Uterus (tissue), 2 donors: ENCODE data around the gene TBL2.

Experiments
- CTCF ChIP-seq, 4 experiments: fragments of 200-600 bp in 2 of 4; fragments of 450-650 bp in 2 of 4; sonication (generic) in 2 of 4; IDR thresholded peaks; one replicate each; pipeline ENCODE4 v1.5.1; 2016 to 2019; ENCODE audit warnings: antibody characterized with exemption in 4 of 4, mild to moderate bottlenecking in 2 of 4, moderate library complexity in 1 of 4
- POLR2A ChIP-seq, 2 donors: fragments of 450-650 bp; IDR thresholded peaks; one replicate each; pipeline ENCODE4 v1.6.1; 2016; ENCODE audit warnings: antibody characterized with exemption in 2 of 2, mild to moderate bottlenecking in 1 of 2, moderate library complexity in 1 of 2

- no peak for TF ChIP-seq POLR2A (IDR thresholded peaks at IDR 0.05)
- no peak for TF ChIP-seq CTCF (IDR thresholded peaks at IDR 0.05)
Measured at GRCh38 chr7:73567846-73568685, 10.3 kb downstream of the TBL2 start.
